Measurements from ENCODE around the gene PRTG. TPM values are rescaled to one million over a fixed set of nuclear protein-coding genes. Genes with fewer than 3 reads are reported as not detected.
"Not testable (repeated sequence)": the region's sequence is repeated elsewhere in the genome, so short reads cannot be mapped to it uniquely, and the experiment has no call there.

The PRTG gene
- total RNA-seq, 2 experiments from 2014 or later: not detected

GRCh38 chr15:55712363-55712762, 30.6 kb downstream of the PRTG start:
- H3K4me3 Mint-ChIP-seq: no peak overlapping the region
- no peaks in the 10 kb centered on the region for H3K9me3 Mint-ChIP-seq
- H3K27me3 Mint-ChIP-seq (ENCODE audit: low read depth): peaks cover 11% of the 10 kb centered on the region
- H3K27ac Mint-ChIP-seq: no peak overlapping the region
- H3K4me1 Mint-ChIP-seq (ENCODE audit: low read depth): no peaks in the 10 kb centered on the region
- no peak for DNase-seq
- CTCF ChIA-PET: interaction anchor here (1.0 to 1.5 kb wide), 3 partner anchors 53 to 67 kb away, joined by 3 read pairs; no protein-coding TSS in a partner anchor
- H3K36me3 Mint-ChIP-seq (ENCODE audit: low read depth): no peaks in the 10 kb centered on the region
- intact Hi-C loops (cut with micrococcal nuclease): no loop called here

DNA sequence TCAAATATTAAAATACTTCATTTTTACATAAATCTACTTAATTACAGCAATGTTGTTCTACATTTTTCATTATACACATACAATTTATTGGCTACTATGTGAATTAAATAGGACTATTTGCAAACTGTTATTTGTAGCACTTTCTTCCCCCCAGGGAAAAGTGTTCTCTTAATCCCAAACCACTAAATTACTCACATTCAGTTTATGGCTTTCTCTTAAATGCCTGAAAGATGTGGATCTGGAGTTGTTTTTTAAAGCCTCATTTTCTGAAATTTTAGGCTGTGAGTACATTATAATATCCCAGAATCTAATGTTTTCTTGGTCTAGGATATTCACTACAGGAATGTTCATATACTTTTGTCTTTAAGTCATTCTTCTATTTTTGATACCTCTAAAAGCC, 32.7 kb downstream of the PRTG start:
- no peaks in the 10 kb centered on the region for H3K36me3 Mint-ChIP-seq (ENCODE audit: low read depth)
- H3K9me3 Mint-ChIP-seq: no peaks in the 10 kb centered on the region
- H3K27ac Mint-ChIP-seq: no peak overlapping the region
- H3K27me3 Mint-ChIP-seq (ENCODE audit: low read depth): peaks cover 14% of the 10 kb centered on the region
- no peak for DNase-seq
- intact Hi-C loops (cut with micrococcal nuclease): no loop called here
- CTCF ChIA-PET: no interaction called here
- no peak overlapping the region for H3K4me3 Mint-ChIP-seq
- H3K4me1 Mint-ChIP-seq (ENCODE audit: low read depth): no peaks in the 10 kb centered on the region

GRCh38 chr15:55709458-55709857, 33.5 kb downstream of the PRTG start:
- CTCF ChIA-PET: no interaction called here
- Mint-ChIP-seq H3K4me1 (ENCODE audit: low read depth) (no peaks in the 10 kb centered on the region), H3K9me3 (no peaks in the 10 kb centered on the region), H3K4me3 (no peak overlapping the region), H3K27ac (no peak overlapping the region), H3K27me3 (ENCODE audit: low read depth) (peaks cover 11% of the 10 kb centered on the region), H3K36me3 (ENCODE audit: low read depth) (no peaks in the 10 kb centered on the region)
- DNase-seq: no peak
- intact Hi-C loops (cut with micrococcal nuclease): no loop called here

GRCh38 chr15:55708720-55709119, 34.2 kb downstream of the PRTG start:
- H3K4me3 Mint-ChIP-seq: no peak overlapping the region
- H3K27me3 Mint-ChIP-seq (ENCODE audit: low read depth): peaks cover 11% of the 10 kb centered on the region
- H3K36me3 Mint-ChIP-seq (ENCODE audit: low read depth): no peaks in the 10 kb centered on the region
- DNase-seq: no peak
- H3K4me1 Mint-ChIP-seq (ENCODE audit: low read depth): no peaks in the 10 kb centered on the region
- no peaks in the 10 kb centered on the region for H3K9me3 Mint-ChIP-seq
- intact Hi-C loops (cut with micrococcal nuclease): no loop called here
- H3K27ac Mint-ChIP-seq: no peak overlapping the region
- CTCF ChIA-PET: no interaction called here

DNA sequence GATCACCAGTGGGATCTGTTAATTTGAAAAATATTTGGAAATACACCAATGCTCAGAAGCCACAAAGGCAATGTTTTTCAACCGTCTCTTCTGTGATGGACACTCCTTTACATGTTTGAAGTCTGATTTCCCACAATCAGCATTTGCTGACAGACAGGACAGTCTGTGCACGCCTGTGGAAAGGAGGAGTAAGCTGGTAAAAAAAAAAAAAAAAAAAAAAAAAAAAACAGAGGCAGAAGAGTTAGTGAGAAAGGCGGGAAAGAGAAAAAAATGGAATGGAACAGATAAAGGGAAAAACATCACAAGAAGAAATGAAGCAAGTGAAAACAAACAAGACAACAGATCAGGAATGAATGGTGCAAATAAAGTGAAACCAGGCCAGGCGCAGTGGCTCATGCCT, 35.0 kb downstream of the PRTG start:
- Mint-ChIP-seq H3K36me3 (ENCODE audit: low read depth) (no peaks in the 10 kb centered on the region), H3K27me3 (ENCODE audit: low read depth) (peaks cover 11% of the 10 kb centered on the region), H3K4me3 (no peak overlapping the region), H3K27ac (no peak overlapping the region), H3K9me3 (no peaks in the 10 kb centered on the region), H3K4me1 (ENCODE audit: low read depth) (no peaks in the 10 kb centered on the region)
- intact Hi-C loops (cut with micrococcal nuclease): no loop called here
- CTCF ChIA-PET: no interaction called here
- no peak for DNase-seq

DNA sequence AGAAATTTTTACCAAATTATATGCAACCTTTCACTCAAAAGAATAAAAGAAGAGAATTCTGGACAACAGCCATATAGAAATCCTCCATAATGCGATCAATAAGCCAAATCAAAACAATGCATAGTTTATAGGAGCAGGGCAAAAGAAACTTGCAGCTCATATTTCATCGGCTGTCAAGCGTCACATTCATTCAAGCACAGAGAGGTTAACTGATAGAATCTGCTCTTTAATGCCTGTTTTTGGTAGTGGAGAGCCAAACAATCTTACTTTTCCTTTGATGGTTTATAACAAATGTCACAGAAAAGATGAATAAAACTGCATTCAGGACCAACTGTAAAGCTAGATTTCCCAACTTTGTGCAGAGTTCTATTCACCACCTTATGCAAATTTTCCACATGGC, 35.4 kb downstream of the PRTG start:
- CTCF ChIA-PET: no interaction called here
- Mint-ChIP-seq H3K36me3 (ENCODE audit: low read depth) (no peaks in the 10 kb centered on the region), H3K27me3 (ENCODE audit: low read depth) (peaks cover 11% of the 10 kb centered on the region), H3K4me3 (no peak overlapping the region), H3K27ac (no peak overlapping the region), H3K9me3 (no peaks in the 10 kb centered on the region), H3K4me1 (ENCODE audit: low read depth) (no peaks in the 10 kb centered on the region)
- DNase-seq: no peak
- intact Hi-C loops (cut with micrococcal nuclease): no loop called here

DNA sequence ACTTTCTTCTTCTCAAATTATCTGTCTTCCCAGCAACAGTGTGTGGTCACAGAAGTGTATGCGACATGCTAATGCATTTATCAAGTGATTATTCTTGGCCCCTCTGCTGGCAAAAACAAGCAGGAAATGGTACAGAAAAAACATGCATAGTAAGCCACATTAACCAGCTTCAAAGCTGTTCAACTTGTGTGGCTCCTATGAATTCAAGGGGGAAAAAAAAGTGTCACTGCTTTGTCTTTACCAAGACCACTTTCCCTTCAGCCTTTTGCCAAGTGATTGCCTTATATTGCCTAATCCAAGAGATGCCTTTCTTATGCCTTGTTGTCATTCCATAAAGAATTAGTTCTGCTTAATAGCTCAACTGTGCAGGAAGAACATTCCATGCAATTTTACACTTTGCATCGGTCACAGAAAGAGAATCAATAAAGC, 39.1 kb downstream of the PRTG start:
- DNase-seq: no peak
- Mint-ChIP-seq H3K4me1 (ENCODE audit: low read depth) (no peaks in the 10 kb centered on the region), H3K9me3 (no peaks in the 10 kb centered on the region), H3K27ac (no peak overlapping the region), H3K36me3 (ENCODE audit: low read depth) (no peaks in the 10 kb centered on the region), H3K4me3 (no peak overlapping the region), H3K27me3 (ENCODE audit: low read depth) (peaks cover 3% of the 10 kb centered on the region)
- intact Hi-C loops (cut with micrococcal nuclease): no loop called here
- CTCF ChIA-PET: no interaction called here

DNA sequence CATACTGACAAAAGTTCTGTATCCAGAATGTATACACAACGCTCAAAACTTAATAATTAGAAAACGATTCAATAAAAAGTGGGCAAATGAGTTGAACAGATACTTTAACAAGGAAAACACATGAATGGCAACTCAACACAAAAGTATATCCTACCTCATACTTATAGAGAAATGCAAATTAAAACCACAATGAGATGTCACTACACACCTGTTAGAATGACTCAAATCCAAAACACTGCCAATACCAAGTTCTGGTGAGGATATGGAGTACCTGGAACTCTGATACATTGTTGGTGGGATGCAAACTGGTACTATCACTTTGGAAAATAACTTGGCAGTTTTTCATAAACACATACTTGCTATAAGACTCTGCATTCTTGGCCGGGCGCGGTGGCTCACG, 42.1 kb downstream of the PRTG start:
- Mint-ChIP-seq H3K27me3 (ENCODE audit: low read depth) (peaks cover 11% of the 10 kb centered on the region), H3K27ac (no peak overlapping the region), H3K9me3 (no peaks in the 10 kb centered on the region), H3K36me3 (ENCODE audit: low read depth) (no peaks in the 10 kb centered on the region), H3K4me1 (ENCODE audit: low read depth) (no peaks in the 10 kb centered on the region), H3K4me3 (no peak overlapping the region)
- DNase-seq: no peak
- intact Hi-C loops (cut with micrococcal nuclease): no loop called here
- CTCF ChIA-PET: no interaction called here

GRCh38 chr15:55698653-55699052, 44.3 kb downstream of the PRTG start:
- no peak for DNase-seq
- no peak overlapping the region for H3K27ac Mint-ChIP-seq
- peaks cover 11% of the 10 kb centered on the region for H3K27me3 Mint-ChIP-seq (ENCODE audit: low read depth)
- no peaks in the 10 kb centered on the region for H3K9me3 Mint-ChIP-seq
- no peaks in the 10 kb centered on the region for H3K36me3 Mint-ChIP-seq (ENCODE audit: low read depth)
- CTCF ChIA-PET: no interaction called here
- intact Hi-C loops (cut with micrococcal nuclease): no loop called here
- no peak overlapping the region for H3K4me3 Mint-ChIP-seq
- H3K4me1 Mint-ChIP-seq (ENCODE audit: low read depth): peaks cover 3% of the 10 kb centered on the region

- CTCF ChIA-PET: interaction anchor here (1.7 kb wide), 1 partner anchor 78 kb away, joined by 4 read pairs; no protein-coding TSS in a partner anchor
- no peaks in the 10 kb centered on the region for H3K9me3 Mint-ChIP-seq
- peaks cover 3% of the 10 kb centered on the region for H3K4me1 Mint-ChIP-seq (ENCODE audit: low read depth)
- H3K4me3 Mint-ChIP-seq: no peak overlapping the region
- intact Hi-C loops (cut with micrococcal nuclease): no loop called here
- H3K36me3 Mint-ChIP-seq (ENCODE audit: low read depth): no peaks in the 10 kb centered on the region
- H3K27me3 Mint-ChIP-seq (ENCODE audit: low read depth): peaks cover 15% of the 10 kb centered on the region
- no peak overlapping the region for H3K27ac Mint-ChIP-seq
- DNase-seq: no peak
Observed at GRCh38 chr15:55696221-55696620, 46.7 kb downstream of the PRTG start.

- H3K27me3 Mint-ChIP-seq (ENCODE audit: low read depth): peaks cover 15% of the 10 kb centered on the region
- CTCF ChIA-PET: interaction anchor here (0.9 to 1.7 kb wide), 2 partner anchors 37 to 79 kb away, joined by 3 to 4 read pairs; no protein-coding TSS in a partner anchor
- H3K27ac Mint-ChIP-seq: no peak overlapping the region
- H3K4me1 Mint-ChIP-seq (ENCODE audit: low read depth): peaks cover 3% of the 10 kb centered on the region
- H3K36me3 Mint-ChIP-seq (ENCODE audit: low read depth): no peaks in the 10 kb centered on the region
- DNase-seq: no peak
- intact Hi-C loops (cut with micrococcal nuclease): no loop called here
- H3K9me3 Mint-ChIP-seq: no peaks in the 10 kb centered on the region
- no peak overlapping the region for H3K4me3 Mint-ChIP-seq
Observed at GRCh38 chr15:55695432-55695831, 47.5 kb downstream of the PRTG start.

- Mint-ChIP-seq H3K4me1 (ENCODE audit: low read depth) (peaks cover 3% of the 10 kb centered on the region), H3K36me3 (ENCODE audit: low read depth) (no peaks in the 10 kb centered on the region), H3K9me3 (no peaks in the 10 kb centered on the region), H3K27ac (no peak overlapping the region), H3K27me3 (ENCODE audit: low read depth) (peaks cover 15% of the 10 kb centered on the region), H3K4me3 (no peak overlapping the region)
- no peak for DNase-seq
- intact Hi-C loops (cut with micrococcal nuclease): no loop called here
- CTCF ChIA-PET: interaction anchor here (1.7 kb wide), 1 partner anchor 80 kb away, joined by 4 read pairs; no protein-coding TSS in a partner anchor
Observed at GRCh38 chr15:55694652-55695150, 48.3 kb downstream of the PRTG start.

GRCh38 chr15:55693116-55693515, 49.8 kb downstream of the PRTG start:
- CTCF ChIA-PET; DNase-seq; H3K36me3 Mint-ChIP-seq (ENCODE audit: low read depth); H3K4me1 Mint-ChIP-seq (ENCODE audit: low read depth); H3K9me3 Mint-ChIP-seq; intact Hi-C loops (cut with micrococcal nuclease); H3K27ac Mint-ChIP-seq; H3K4me3 Mint-ChIP-seq: not testable (repeated sequence)
- H3K27me3 Mint-ChIP-seq (ENCODE audit: low read depth): peaks cover 12% of the 10 kb centered on the region

Measured in activated naive CD4-positive, alpha-beta T cell treated with anti-CD3 and anti-CD28 coated beads for 36 hours (primary cell).